T follicular helper cell (primary cell): ENCODE data around the gene PLA2G4F.

Experiments used
- DNase-seq: peaks from one replicate; pipeline ENCODE4 v3.0.0-alpha.2; 2020; ENCODE audit warnings: low read depth

PLA2G4F gene

DNA sequence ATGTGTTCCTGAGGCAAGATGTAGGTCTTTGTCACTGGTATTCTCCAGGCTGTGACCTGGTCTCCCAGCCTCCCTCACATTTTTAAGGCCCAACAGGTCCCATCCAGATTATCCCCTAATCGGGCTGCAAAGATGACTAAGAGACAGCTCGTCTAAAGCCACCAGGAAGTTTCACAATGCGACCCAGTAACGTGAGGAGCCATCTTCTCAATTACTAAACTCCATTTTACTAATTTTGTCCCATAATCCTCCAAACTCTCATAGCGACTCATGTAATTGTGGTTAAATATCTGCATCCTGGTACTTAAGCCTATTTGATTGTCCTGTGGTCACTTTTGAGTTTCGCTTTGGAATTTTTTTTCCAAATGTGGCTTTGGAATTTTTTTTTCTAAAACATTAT lies 8.7 kb upstream of the PLA2G4F start:
- DNase-seq: no peak

DNA sequence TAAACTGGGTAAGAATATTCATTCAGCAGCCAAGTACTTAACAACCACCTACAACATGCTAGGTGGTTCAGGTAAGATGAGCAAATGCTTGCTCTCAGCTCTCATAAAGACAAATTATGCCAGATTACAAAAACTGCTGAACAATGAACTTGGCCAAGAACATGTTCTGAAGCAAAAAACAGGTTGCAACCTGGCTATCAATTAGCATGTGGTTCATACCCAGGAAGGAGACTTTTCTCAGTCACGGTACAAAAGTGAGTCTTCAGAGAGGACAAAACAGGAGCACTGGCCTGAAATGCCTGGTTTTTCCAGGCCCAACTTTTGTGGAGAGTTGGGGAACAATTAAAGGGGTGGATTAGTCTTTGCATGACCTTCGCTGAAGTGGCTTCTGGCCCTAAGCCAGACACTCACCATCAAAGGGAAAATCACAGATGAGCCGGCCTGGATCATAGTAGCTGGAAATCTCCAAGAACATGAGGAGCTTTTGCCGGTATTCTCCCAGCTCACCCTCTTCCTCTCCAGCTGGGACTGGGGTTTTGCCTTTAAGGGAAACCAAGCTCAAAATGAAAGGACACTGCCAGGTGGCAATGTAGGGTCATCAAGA lies 7.6 kb upstream of the PLA2G4F start:
- no peak for DNase-seq

DNA sequence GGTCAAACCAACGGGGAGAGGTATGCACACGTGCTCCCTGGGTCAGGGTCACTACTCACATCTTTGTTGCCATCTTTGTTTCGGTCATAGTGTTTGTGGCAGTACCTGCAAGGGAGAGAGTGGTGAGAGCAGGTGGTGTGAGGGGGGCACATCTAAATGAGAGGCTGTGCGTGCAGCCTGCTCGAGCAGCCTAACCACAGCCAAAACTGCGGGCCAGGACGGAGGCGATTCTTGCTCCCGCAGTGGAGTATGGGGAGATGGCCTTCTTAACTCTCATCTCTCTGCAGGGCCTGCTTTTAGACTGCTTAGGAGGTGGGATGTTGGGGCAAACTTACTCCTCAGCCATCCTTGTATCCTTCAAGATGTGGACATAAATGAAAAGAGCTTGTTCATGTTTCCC lies 6.9 kb upstream of the PLA2G4F start:
- DNase-seq: no peak

DNA sequence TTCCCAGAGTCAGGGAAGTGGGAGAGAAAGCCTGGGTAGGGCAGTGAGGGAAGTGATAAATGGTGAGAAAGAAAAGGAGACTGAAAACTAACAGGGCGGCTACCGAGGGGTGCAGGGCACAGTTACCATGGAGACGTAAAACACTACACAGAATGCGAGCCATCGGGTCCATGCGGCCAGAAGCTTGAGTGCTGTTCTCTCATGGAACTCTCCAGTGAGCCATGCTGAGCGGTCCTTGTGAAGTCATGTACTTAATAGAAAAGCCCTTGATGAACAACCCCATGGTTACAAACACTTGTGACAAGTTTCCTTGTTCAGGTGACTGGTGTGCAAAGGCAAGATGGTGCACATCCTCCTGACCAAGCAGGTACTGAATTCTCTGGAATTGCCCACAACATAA lies 3.7 kb upstream of the PLA2G4F start:
- no peak for DNase-seq

DNA sequence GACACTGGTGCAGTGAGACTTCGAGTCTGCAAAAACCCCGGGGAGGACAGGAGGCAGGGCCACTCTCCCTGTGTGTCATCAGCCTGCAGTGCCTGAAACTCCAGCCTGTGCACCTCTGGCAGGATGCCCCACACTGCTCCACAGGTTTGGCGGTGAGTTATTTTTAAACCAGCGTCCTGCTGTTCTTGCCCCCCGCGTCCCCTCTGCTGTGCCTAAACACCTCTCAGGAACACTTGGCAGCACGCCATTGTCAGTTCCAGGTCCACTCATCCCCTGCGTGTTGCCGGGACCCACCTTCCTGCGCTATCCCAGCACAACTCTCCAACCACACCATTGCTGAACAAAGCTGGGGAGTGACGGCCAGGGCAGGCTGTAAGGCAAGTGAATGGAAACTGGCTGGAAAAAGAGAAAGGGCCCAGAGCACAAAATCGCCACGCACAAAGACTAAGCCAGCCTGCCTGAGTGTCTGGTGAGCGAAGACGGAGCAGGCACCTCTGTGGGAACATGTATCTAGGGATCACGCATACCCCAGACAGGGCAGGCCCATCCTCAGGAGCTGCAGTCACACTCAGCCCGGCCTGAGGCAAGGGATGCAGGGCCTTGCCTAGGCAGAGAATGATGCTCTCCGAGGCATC lies 3.1 kb upstream of the PLA2G4F start:
- DNase-seq: no peak

DNA sequence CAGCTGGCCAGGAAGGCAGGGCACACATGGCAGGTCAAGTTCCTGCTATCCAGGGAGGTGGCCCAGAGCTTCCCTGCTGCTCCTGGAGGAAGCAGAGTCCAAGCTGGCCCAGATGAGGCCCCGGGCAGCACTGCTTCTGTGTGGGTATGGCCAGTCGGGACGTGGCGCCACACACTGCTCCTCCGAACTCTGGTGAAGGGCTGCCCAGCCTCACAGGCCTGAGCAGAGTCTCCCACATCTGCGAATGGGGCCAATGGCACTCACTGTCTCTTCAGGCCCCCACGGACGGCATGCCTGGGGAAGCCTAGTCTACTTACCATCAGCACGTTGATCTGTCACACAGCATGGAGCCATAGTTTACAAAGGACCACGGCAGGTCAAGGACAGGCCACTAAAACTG lies 2.5 kb upstream of the PLA2G4F start:
- DNase-seq: no peak

DNA sequence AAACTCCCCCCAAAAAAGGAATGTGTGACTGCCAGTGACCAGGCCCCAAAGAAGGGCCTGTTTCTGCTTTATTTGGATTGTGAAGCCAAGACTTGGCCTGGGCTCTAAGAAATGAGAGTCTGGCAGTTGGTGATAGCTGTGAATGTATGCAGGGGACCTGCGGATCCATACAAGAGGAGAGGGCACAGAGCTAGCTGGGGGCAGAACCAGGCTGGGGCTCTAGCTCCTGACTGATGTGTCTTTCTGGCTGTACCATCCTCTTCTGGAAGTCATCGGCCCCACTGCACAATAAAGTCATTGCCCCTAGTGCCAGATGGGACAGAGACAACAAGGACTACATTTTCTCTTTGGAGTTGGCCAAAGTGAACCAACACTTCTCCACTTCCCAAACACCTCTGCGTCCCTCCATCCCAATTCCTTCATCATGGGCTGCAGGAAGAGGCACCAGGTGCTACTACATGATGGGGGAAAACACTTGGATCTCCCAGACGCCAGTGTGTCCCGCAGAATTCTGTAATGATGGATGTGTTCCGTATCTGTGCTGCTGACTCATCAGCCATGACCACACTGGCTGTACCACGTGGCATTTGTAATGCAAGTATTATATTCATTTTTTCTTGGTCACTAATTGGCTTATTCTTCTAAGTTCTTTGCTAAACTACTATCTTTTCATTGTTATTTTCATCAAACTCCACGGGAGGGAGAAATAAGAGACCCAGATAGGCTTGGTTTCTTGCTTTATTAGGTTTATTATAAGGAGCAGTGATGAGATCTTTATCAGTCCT lies 1.7 kb upstream of the PLA2G4F start:
- no peak for DNase-seq

DNA sequence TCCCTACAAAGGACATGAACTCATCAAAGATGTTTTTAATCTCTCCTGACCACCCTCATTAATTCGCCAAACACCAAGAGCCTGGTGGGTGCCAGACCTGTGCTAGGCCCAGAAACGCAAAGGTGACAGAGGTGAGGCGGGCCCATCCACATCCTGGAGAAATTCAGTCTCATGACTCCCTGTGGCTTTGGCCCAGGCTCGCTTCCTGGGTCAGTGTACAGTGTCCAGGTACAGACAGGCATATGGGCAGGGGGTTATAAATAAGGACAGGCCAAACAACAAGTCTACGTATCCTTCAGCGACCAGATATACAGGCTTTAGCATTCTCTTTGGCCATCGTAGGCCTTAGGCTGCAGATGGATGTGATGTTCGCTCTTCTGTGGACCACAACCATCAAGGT lies 945 bp upstream of the PLA2G4F start:
- no peak for DNase-seq

DNA sequence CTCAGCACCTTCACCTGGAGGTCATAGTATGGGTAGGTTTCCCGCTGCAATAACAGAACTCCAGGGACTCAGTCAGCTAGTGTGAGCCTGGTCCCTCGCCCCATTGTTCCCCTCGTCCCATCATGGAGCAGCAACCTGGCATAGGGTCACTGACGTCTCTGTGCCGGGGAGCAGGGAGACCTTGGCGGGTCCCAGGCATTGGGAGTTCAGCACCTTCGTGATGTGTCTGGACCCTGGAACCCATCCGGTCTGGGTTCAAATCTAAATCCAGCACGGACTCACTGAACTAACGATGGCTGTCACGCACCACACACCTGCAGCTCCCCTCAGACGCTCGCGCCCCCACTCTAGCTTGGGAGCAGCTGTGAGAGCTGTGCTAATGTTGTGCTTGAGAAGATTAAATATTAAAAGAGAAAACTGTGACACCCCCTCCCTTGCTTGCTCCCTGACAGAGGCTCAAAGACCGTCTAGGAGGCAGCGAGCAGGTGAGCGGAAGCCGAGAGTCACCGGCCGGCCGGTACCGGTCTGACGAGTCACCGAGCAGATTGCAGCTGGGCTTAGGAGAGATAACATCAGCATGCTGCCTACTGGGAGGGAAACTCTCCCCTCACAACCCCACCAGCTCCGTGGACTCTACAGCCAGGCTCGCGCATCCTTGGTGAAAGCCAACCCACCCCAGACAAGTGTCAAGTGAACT lies 742 bp downstream of the PLA2G4F start:
- DNase-seq: no peak

DNA sequence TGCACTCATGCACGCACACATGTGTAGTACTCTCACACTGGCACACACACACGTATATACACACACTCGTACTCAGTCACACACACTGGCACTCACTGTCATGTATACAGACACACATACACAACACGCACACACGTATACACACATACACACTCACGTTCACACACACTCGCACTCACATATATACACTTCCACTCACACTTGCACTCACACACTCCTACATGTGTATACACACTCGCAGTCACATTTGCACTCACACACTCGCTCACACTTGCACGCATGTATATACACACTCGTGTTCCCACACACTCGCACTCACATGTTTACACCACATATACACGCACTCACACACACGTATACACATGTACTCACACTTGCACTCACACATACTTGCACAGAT lies 1.5 kb downstream of the PLA2G4F start:
- no peak for DNase-seq

DNA sequence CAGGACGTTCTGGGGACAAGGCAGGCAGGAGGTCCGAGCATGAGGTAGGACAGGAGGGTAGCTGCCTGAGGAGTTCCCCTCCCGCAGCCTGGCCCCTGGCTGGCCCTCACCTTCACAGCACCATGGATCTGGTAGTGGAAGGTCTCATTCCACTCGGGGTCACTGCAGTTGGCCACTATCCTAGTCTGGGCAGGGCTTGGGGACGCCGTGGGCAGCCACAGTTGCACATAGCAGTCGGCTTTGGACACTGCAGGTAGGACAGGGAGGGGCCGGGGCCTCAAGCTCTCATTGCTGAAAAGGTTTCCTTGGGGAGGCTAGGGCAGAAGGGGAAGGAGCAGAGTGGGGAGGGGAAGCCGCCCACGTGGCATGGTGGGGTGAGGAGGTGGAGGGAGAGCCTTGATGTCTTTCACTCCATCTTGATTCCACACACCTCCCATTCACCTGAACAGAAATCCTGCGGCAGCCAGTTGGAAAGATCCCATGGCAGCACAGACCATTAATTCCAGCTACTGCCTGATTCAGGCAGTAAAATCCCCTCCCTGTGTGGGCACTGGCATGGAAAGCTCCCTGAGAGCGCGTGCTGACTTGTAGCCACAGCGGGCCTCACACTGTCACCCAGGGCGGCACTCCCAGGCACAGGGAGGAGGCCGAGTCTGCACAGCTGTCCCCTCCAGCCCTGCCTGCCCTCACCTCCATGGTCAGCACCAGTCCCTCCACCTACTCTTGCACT lies 2.1 kb downstream of the PLA2G4F start:
- DNase-seq: no peak

DNA sequence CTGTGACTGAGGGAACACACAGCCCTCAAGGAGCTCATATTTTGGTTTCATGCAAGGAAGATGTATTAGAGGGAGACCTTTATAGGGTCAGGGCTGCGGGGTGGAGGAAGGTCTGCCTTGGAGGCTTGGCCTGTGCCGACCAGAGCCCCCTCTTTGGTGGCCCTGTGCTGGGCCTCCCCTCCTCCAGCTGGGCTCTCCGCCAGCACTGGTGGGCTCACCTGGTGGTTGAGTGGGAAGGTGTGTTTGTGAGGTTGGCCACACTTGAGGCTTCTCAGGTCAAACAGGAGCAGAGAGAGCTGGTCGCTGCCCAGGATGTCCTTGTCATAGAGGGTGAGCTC lies 2.6 kb downstream of the PLA2G4F start:
- no peak for DNase-seq

DNA sequence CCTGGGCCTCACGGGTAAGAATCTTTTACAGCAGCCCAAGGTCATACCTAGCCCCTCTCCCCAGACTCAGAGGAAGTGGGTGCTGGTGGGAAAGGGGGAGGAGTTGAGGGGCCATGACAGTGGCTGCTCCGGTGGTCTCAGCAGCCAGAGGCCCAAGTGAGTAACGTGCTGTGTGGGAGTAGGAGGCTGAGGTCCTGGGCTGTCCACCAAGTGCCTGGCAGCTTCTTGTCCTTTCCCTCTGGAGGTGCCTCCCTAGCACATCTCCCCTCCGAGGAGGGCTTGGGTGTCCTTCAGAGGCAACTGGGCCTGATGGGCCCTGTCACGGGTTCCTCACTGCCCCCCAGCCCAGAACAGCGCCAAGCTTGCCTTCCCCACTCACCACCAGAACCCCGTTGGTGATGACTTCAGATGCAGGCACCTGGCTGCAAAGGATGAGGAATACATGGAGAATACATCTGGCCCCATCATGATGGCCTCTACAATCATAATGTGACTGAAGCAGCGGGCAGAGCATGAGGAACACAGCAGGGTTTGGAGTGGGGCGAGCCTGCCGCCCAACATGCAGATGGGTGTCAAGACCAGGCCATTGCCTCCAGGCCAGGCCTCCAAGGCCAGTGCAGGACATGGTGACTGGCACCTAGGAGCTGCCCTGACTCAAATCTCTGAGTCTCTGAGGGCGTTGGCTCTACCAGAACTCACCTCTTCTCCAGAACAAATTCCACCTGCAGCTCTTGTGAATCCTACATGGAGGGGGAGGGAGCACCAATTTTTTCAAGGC lies 3.3 kb downstream of the PLA2G4F start:
- no peak for DNase-seq

DNA sequence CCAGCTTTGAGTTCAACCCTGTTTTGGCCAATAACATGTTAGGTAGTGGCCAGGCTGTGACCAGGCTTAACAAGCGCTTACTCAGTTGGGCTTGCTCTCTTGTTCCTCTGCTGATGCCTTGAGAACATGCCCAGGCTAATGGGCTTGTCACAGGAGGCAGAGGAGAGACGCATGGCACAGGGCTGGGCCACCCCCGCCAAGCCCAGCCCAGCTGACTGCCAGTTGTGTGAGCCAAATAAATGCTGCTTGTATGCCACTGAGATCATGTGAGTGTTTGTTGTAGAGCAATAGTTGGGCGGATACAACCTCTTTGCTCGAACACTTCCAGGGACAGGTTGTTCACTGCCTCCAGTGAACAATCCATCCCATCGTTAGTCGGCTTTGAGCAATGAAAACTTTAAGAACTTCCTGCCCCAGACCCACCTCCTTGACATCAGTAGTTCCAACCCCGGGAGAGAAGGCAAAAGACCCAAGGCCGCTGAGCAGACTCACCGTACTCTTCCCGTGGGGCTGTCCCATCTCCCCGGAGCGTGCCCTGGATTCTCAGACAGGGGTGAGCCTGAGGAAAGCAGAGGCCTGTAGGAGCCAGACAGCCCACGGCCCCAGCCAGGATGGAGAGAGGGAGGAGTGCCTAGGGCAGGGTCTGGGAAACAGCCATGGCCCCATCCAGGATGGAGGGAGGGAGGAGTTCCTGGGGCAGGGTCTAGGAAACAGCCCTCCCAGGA lies 4.1 kb downstream of the PLA2G4F start:
- no peak for DNase-seq

DNA sequence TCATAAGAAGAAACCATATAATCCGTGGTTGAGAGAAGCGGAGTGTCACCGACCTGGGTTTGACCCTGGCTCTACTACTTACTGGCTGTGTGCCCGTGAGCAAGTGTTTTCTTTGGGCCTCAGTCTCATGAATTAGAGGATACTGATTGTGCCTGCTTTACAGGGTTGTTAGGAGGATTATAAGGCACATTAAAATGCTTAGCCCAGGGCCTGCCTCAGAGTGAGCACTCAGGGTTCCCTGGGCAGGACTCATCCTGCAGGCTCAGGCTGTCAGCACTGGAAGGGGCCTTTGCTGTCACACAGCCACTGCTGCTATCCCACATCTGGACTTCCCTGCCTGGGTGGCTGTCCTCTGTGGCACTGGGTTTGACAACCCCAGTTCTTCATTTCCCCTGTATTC lies 4.7 kb downstream of the PLA2G4F start:
- no peak for DNase-seq

DNA sequence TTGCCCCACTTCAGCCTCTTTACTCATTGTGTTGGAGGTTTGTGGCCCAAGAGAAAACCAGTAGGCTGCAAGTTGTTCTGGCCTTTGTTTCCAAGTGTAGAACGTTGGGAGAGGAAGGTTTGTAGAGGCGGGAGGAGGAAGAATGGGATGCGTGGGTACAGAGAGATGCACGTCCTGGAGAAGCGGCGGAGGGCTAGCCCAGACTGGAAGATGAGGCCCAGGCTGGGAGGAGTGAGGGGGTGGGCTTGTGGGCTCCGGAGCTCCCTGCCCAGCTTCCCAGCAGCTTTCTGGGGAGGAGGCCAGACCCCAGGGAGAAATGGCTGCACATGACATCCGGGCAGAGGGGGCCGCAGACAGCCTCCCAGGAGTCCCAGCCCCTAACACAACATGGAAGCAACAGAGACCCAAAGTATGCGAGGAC lies 5.3 kb downstream of the PLA2G4F start:
- no peak for DNase-seq

DNA sequence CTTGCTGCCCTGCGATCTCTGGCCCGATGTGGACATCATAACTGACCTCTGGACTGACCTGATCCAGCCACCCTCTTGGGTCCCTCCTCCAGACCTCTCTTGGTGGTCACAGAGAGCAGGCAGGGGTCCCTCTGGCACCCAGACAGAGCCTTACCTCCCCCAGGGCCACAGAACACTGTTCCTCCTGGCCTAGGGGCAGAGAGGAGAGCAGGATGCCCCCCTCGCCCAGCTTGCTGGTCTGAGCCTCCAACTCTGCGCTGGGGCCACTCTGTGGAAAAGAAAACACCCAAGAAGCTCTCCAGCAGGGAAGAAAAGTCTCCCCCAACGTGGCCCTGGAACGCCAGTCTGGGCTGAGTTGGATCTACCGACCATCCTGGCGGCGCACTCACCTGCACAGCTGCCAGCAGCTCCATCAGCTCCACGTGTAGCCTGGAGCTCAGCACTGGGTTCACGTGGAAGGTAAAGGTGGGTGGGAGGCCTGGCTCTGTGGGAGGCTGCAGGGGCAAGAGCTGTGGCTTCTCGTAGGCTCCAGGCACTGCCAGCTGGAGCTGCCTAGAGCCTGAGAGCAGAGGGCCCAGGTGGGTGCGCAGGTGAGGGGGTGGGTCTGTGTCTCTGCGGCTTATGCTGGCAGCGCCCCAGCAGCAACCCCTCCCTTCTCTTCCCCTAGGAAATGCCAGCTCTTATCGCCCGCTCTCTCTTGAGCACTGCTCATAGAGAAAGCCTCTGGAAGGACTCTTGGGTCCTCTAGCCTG lies 6.0 kb downstream of the PLA2G4F start:
- DNase-seq: no peak

DNA sequence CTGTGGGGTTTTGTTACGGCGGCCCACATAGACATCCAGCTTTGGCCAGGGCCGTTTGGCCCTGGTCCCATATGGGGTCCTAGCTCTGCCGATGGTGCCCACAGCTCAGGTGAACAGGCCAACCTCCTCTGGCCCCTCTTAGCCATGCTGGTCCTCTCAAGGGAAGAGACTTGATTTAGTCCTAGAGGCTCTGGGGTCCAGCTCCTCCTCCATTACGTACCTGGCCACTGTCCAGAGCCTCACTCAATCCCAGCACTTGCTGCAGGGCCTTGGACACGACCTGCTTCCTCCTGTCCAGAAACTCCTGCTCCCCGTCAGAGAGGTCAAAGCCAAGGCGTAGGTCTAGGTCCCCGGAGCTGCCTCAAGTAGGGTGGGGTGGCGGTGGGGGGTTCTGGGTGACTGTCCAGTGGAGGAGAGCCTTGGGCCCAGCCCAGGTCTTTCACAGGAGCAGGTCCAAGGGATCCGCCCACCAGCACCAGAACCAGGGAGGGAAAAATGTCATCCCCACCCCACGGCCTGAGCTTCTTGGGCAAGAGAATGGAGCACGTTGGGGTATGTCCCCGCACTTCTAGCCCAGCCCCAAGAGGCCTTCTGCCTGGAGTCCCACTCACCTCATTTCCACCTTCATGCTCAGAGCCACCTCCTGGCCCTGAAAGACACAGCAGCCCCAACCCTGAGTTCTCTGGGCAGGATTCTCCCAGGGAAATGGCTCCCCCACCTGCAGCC lies 6.8 kb downstream of the PLA2G4F start:
- no peak for DNase-seq

DNA sequence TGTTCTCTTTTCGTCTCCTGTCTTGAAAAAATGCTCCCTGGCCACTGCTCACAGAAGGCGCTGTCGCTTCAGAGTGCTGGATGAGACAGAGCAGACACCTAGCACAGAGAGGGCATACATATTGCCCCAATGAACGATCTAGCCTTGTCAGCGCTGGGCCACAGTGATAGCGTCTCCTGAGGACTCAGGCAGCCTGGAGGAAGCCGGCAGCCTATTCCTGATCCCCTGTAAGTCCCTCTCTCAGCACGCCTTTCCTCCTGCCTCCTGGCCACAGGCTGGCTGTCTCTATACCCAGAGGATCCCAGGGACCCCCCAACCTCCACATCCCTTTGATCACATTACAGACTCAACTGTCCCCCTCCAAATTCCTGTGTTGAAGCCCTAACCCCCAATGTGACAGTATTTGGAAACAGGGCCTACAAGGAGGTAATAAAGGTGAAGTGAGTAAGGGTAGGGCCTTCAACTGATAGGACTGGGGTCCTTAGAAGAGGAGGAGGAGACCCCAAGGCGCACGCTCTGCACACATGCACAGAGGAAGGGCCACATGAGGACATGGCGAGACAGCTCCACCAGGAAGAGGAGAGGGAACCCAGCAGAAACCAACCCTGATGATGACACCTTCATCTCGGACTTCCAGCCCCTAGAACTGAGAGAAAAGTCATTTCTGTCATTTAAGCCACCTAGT lies 7.5 kb downstream of the PLA2G4F start:
- DNase-seq: no peak
